OCI-LY3 (cell line): ENCODE data around the gene AQP2.

ENCODE experiments used
- H2AFZ ChIP-seq: fragments of 200-600, 300-600 bp; shearing (Covaris generic); 2 replicates; pipeline ENCODE4 v1.6.0; 2014; ENCODE audit warnings: antibody characterized with exemption, low read depth, low read length
- H3K27ac ChIP-seq: fragments of 200-600, 300-600 bp; sonication (generic); 2 replicates; pipeline ENCODE4 v1.5.1; 2014; ENCODE audit warnings: mild to moderate bottlenecking, low read length, moderate library complexity, mixed read lengths
- H3K27me3 ChIP-seq: fragments of 200-600, 300-600 bp; sonication (generic); 2 replicates; pipeline ENCODE4 v1.6.1; 2014; ENCODE audit warnings: low read depth, low read length, mixed read lengths
- H3K36me3 ChIP-seq: fragments of 200-600, 300-600 bp; sonication (generic); replicated peaks from 2 replicates; pipeline ENCODE3; 2014; ENCODE audit warnings: low read depth, low read length, mixed read lengths
- H3K4me1 ChIP-seq: fragments of 300-600, 200-600 bp; sonication (generic); 2 replicates; pipeline ENCODE4 v1.6.1; 2014; ENCODE audit warnings: low read length, mixed read lengths
- H3K4me2 ChIP-seq: fragments of 200-600, 300-600 bp; sonication (generic); 2 replicates; pipeline ENCODE4 v1.6.1; 2014; ENCODE audit warnings: low read length, mixed read lengths
- H3K4me3 ChIP-seq: fragments of 300-600, 200-600 bp; sonication (generic); 2 replicates; pipeline ENCODE4 v1.5.1; 2014; ENCODE audit warnings: antibody characterized with exemption, mild to moderate bottlenecking, low read length, moderate library complexity
- H3K79me2 ChIP-seq: fragments of 300-600, 200-600 bp; shearing (Covaris generic); 2 replicates; pipeline ENCODE4 v1.6.1; 2014; ENCODE audit warnings: mild to moderate bottlenecking, low read length, mixed read lengths
- H3K9ac ChIP-seq: fragments of 300-600, 200-600 bp; shearing (Covaris generic); 2 replicates; pipeline ENCODE4 v1.6.0; 2014; ENCODE audit warnings: mild to moderate bottlenecking, low read length, moderate library complexity
- H3K9me3 ChIP-seq: fragments of 200-600, 300-600 bp; shearing (Covaris generic); 2 replicates; pipeline ENCODE4 v1.6.1; 2014; ENCODE audit warnings: low read length, mixed read lengths; ENCODE audit not compliant: insufficient read depth
- H4K20me1 ChIP-seq: fragments of 200-600, 300-600 bp; sonication (generic); 2 replicates; pipeline ENCODE4 v1.6.1; 2016; ENCODE audit warnings: low read length, mixed read lengths; ENCODE audit not compliant: insufficient read depth
- CTCF ChIP-seq: fragments of 200-600, 300-600 bp; sonication (generic); IDR thresholded peaks from 2 replicates; pipeline ENCODE4 v1.5.1; 2014; ENCODE audit warnings: antibody characterized with exemption, low read length, low read depth
- EZH2phosphoT487 ChIP-seq: fragments of 200-600 bp; shearing (Covaris generic); IDR thresholded peaks from 2 replicates; pipeline ENCODE4 v1.6.1; 2018; ENCODE audit warnings: antibody characterized with exemption, mixed run types, low read depth

AQP2 gene

GRCh38 chr12:49944046-49944445 is 6.5 kb upstream of the AQP2 start:
- Histone ChIP-seq H3K4me2 (no peak overlapping the region), H3K79me2 (no peaks in the 10 kb centered on the region), H3K27me3 (no peaks in the 10 kb centered on the region), H3K9ac (no peak overlapping the region), H3K36me3 (no peaks in the 10 kb centered on the region), H3K4me1 (peaks cover 8% of the 10 kb centered on the region; the same call in 1 of the 2 replicates), H2AFZ (no peak overlapping the region), H3K27ac (no peak overlapping the region), H4K20me1 (no peaks in the 10 kb centered on the region), H3K4me3 (no peak overlapping the region), H3K9me3 (no peaks in the 10 kb centered on the region)
- TF ChIP-seq EZH2phosphoT487 (no peak), CTCF (no peak)

GRCh38 chr12:49944718-49945117 is 5.8 kb upstream of the AQP2 start:
- Histone ChIP-seq H2AFZ (0 out of 2 replicates have a peak overlapping the region, but pooled peaks have one; percentile 95), H3K4me2 (no peak overlapping the region), H3K79me2 (no peaks in the 10 kb centered on the region), H3K9ac (no peak overlapping the region), H3K27me3 (no peaks in the 10 kb centered on the region), H3K9me3 (no peaks in the 10 kb centered on the region), H3K36me3 (no peaks in the 10 kb centered on the region), H4K20me1 (no peaks in the 10 kb centered on the region), H3K4me3 (no peak overlapping the region), H3K4me1 (peaks cover 9% of the 10 kb centered on the region; the same call in 1 of the 2 replicates), H3K27ac (no peak overlapping the region)
- TF ChIP-seq CTCF (no peak), EZH2phosphoT487 (no peak)

GRCh38 chr12:49945394-49946080 is 5.0 kb upstream of the AQP2 start:
- Histone ChIP-seq H2AFZ (peak overlapping the region; percentile 95), H3K36me3 (no peaks in the 10 kb centered on the region), H3K9ac (peak overlapping the region; percentile 45; the same call in 1 of the 2 replicates), H3K4me2 (peak overlapping the region; percentile 77), H4K20me1 (no peaks in the 10 kb centered on the region), H3K4me3 (peak overlapping the region; percentile 74), H3K27me3 (no peaks in the 10 kb centered on the region), H3K27ac (no peak overlapping the region), H3K79me2 (no peaks in the 10 kb centered on the region), H3K4me1 (peaks cover 9% of the 10 kb centered on the region; the same call in 1 of the 2 replicates), H3K9me3 (no peaks in the 10 kb centered on the region)
- no peak for TF ChIP-seq EZH2phosphoT487
- TF ChIP-seq CTCF, result peak; percentile 85

GRCh38 chr12:49946086-49946485 is 4.5 kb upstream of the AQP2 start:
- Histone ChIP-seq H3K4me1 (peaks cover 9% of the 10 kb centered on the region; the same call in 1 of the 2 replicates), H3K36me3 (no peaks in the 10 kb centered on the region), H3K79me2 (no peaks in the 10 kb centered on the region), H3K9ac (no peak overlapping the region), H4K20me1 (no peaks in the 10 kb centered on the region), H3K27me3 (no peaks in the 10 kb centered on the region), H3K4me2 (peak overlapping the region; percentile 77; the same call in 1 of the 2 replicates), H3K9me3 (no peaks in the 10 kb centered on the region), H2AFZ (peak overlapping the region; percentile 95; the same call in 1 of the 2 replicates), H3K27ac (no peak overlapping the region), H3K4me3 (no peak overlapping the region)
- no peak for TF ChIP-seq EZH2phosphoT487
- no peak for TF ChIP-seq CTCF
